DMS53 treated with DMSO at 0.1 percent for 48 hours (cell line): Measurements from ENCODE around the gene FN3KRP.

Source experiments
- DNase-seq: peaks from one replicate; lab custom pipeline; 2025; ENCODE audit not compliant: unreplicated experiment; lab: John Stamatoyannopoulos, UW

Gene FN3KRP

DNA sequence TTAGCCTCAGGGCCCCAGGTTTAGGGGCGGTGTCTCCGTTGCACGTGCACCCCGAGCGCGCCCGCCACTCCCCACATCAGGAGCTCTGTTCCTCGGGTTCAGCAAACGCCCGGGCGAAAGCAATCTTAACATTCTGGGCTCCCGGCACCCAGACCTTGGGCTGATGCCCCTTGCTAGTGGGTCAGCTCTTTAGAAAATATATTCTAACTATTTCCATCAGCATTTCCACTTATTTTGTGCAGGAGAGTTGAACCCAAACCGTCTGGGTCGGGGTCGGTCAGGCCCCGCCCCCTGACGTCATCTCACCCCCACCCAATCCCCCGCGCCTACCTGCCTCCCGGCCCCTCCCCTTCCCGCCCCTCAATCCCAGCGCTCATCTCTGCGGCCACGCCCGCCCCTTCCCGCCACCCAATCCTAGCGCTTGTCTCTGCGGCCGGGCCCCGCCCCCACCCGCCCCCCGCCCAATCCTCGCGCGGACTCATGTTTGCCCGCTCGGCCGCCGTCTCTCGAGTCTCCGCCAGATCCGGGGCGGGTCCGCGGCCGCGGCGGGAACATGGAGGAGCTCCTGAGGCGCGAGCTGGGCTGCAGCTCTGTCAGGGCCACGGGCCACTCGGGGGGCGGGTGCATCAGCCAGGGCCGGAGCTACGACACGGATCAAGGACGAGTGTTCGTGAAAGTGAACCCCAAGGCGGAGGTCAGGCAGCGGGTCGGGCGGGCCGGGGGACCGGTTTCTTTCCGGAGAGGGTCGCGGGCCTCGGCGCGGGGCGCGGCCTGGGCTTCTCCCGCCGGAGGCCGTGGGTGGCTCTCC is at the start of gene FN3KRP:
TSS of gene FN3KRP (plus strand) at position 504 of the 808 bp plus-strand sequence. CDS start at position 554, 50 bp downstream.
- peak; percentile 80 for DNase-seq

DNA sequence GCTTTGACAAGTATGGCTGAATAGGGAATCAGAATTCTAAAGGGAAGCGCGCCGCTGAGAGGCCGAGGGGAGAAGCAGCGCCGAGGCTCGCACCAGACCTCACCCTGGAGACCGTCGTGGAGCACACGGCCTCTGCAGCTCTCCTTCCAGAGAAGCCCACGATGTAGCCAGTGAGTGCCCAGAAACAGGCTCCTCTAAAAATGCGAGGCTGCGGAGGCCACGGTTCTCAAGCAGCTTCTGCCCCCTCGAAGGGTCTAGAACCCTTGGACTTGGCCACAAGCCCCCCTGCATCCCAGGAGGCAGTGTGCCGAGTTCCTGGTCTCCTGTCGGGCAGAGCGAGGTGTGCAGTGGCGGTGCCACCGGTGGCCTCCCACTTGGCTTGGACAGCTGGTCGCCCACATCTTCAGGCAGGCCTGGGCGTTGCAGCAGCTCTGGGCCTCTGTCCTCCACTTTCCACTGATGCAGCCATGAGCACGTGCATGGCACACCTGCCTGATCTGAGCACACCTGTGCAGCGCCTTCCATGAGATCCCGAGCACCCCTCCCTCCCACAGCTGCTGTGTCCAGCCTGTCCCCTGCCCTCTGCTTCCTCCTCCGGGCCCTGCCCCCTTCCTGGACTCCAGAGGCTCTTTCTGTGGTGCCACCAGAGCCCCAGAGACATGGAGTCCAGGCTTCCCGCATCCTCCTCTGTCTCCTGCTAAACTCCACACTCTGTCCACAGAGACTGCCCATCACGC is 49.4 kb upstream of the FN3KRP start:
- no peak for DNase-seq

DNA sequence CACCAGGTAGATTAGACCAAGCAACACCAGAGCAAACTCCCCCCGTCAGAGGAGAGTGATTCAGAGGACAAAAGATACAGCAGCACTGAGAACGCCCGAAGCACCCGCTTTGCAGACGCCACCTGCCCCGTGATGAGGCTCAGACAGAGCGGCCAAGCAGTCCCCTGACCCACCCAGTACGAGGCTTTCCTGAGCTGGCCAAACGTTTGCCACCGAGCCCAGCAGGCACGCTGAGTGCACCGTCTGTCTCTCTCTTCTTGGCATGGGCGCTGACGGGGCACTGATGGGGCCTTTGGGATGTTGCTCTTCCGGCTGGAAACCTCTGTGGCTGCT is 48.9 kb upstream of the FN3KRP start:
- no peak for DNase-seq

DNA sequence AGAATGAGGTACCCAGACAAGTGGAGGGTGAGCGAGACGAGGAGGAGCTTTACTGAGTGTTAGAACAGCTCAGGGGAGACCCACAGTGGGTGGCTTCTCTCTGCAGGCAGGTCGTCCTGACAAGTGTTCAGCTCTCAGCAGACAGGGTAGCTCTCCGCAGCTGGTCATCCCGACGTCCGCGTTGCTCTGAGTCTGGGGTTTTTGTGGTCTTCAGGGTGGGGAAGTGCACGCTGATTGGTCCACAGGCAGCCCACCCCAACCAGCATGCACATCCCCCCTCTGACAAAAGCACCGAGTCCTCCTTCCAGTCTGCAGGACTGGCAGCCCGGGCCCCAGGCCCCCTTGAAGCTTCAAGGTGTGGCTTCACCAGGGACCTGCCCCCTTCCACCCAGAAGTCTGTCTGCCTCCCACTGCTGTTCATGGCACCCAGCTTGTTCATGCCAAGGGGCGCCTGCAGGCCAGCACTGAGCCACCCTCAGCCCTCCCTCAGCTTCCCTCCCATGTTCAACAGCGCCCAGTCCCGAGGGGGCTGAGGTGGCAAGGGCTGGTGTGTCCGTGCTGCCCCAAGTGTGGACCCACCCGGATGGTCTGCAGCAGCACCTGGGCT is 48.4 kb upstream of the FN3KRP start:
- DNase-seq: no peak

- DNase-seq: peak; percentile 33
Measured at GRCh38 chr17:82668631-82669099, 47.8 kb upstream of the FN3KRP start.

DNA sequence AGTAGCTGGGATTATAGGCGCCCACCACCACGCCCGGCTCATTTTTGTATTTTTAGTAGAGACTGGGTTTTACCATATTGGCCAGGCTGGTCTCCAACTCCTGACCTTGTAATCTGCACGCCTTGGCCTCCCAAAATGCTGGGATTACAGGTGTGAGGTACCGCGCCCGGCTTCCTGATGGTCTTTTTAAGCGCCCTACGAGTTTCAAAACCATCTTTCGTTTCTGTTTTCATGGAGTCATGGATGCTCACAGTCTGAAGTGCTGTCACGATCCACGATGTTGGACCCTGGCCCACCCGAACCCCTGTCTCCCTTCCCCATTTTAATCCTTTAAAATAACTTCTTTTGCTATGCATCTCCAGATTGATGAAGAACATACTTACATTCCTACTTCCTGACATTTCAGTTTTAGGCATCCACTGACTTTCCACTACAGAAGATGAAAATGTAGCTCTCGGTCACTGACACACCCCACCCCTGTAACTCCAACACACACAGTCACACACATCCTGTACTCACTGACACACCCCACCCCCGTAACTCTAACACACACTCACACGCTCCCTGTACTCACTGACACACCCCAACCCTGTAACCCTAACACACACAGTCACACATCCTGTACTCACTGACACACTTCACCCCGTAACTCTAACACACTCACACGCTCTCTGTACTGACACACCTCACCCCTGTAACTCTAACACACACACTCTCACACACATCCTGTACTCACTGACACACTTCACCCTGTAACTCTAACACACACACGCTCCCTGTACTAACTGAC is 45.6 kb upstream of the FN3KRP start:
- no peak for DNase-seq

DNA sequence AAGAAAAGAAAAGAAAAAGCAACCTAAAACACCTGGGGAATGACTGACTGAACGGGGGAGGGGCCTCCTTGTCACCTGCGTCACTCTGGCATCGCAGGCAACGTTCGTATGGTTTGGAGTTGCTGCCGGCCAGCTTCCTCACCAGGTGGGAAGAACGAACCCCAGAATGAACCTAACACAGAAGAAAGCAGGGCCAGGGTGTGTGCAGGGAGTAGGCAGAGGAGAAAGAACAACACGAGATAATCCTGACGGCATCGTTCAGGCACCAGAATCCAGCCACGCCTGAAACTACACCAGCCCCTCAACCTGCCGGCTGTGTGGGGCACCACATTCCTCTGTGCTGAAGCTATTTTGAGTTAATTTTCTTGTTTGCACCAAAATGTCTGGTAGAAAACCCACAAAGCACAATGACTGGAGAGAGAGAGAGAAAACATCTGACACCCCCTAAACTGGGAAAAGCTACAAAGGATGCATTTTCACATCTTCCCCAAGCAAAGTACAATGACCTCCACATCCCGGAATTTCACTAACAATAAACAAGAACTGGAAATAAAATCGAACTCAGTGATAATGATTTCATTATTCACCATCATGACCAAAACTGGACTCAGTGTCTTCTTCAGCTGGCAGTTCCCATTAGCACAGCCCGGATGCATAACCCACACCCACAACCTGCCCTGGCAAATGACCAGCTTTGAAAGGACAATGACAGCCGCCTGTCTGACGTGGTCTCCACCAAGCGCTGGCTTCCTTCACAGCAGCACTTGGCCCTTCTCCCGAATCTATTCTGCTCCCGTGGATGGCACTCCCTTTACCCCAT is 41.6 kb upstream of the FN3KRP start:
- no peak for DNase-seq

GRCh38 chr17:82675476-82676245 is 40.8 kb upstream of the FN3KRP start:
- DNase-seq: no peak

GRCh38 chr17:82677353-82677925 is 39.1 kb upstream of the FN3KRP start:
- DNase-seq: no peak

DNA sequence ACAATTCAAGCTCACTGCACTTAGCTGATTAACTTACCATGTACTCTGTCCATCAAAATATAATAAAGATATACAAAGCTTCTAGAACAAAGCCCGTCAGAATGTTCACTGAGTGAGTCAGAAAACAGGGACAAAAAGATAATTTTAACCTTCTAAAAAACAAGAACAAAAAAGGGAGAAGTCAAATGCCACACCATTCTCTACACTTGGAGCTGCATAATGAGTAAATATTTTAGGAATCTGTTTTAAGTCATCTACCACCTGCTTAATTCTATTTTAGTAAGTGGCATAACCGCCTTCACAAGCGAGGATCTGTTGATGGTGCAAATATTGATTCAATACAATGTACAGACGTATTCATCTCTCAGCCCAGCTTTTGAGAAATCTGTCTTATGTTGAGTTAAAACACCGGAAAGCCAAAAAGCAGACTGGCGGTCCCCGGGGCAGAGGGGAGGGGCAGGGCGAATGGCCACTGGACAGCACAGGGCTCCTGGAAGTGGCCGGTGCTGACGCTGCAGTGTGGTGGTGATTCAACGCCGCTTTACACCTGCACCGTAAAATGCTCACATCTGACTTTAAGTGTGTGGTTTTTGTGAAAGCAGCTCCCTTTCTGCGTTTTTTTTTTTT is 38.1 kb upstream of the FN3KRP start:
- DNase-seq: peak; percentile 42

- no peak for DNase-seq
Measured at GRCh38 chr17:82679586-82680465, 36.7 kb upstream of the FN3KRP start.

GRCh38 chr17:82681547-82681946 is 35.0 kb upstream of the FN3KRP start:
- no peak for DNase-seq

DNA sequence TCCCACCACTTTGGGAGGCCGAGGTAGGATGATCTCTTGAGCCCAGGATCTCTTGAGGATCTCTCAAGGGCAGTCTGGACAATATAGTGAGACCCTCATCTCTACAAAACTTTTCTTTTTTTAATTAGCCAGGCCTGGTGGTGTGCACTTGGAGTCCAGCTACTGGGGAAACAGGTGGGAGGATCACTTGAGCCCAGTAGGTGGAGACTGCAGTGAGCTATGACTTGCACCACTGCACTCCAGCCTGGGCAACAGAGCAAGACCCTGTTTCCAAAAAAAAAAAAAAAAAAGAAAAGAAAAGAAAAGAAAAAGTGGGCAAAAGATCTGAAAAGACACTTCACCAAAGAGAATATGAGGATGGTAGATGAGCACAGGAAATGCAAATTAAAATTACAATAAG is 33.0 kb upstream of the FN3KRP start:
- DNase-seq: no peak

GRCh38 chr17:82684228-82684841 is 32.2 kb upstream of the FN3KRP start:
- DNase-seq: no peak

GRCh38 chr17:82685291-82685690 is 31.2 kb upstream of the FN3KRP start:
- DNase-seq: no peak

- no peak for DNase-seq
Measured at GRCh38 chr17:82686366-82687324, 29.9 kb upstream of the FN3KRP start.
